Measurements from ENCODE around the gene AHNAK.
A peak's percentile ranks its signal among the peaks of the same experiment; 100 is the strongest.

AHNAK gene

DNA sequence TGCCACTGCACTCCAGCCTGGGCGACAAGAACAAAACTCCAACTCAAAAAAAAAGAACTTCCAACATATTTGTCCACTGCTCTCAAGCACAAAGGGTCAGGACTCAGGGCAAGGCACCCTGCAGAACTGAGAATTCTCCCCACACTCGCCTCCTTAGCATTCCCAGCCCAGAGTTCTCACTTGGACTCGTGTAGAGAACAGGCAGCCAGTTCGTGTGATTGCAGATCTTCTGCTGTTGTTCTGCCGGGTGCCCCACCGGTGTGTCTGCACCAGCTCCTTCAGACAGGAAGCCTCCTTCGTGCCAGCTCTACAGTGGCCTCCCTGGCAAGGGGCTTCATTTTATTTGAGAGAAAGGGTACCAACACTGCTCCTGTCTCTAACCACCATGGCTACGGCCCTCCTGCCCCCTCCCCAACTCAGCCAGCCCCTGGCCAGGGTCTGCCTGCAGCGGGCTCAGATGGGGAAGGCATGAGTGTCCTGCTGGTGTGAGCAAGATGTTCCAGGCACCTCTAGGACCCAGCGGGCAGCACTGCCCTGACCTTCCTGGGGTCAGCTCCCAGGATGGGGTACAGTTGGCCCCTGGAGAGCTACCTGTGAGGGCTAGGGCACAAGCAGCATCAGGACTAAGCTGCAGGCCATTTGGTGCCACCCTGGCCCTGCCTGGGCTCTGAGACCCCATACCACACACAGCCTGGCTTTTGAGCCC is 147.3 kb downstream of the AHNAK start:
- Histone ChIP-seq H3K36me3 (ENCODE audit: control insufficient read depth in 2 of 2, insufficient read depth in 2 of 2, low read length in 2 of 2) (no peaks in the 10 kb centered on the region), H3K9ac (ENCODE audit: low read depth in 1 of 2, low read length in 2 of 2) (peak overlapping the region; percentile 24 to 26), H3K9me3 (ENCODE audit: control insufficient read depth in 2 of 2, low read length in 2 of 2) (no peaks in the 10 kb centered on the region), H3K27ac (ENCODE audit: low read depth in 2 of 2, low read length in 2 of 2) (peak overlapping the region; percentile 62 to 82), H3K4me1 (ENCODE audit: control insufficient read depth in 2 of 2, insufficient read depth in 2 of 2, low read length in 2 of 2) (peaks cover 28 to 30% of the 10 kb centered on the region in 2 donors), H3K27me3 (ENCODE audit: control insufficient read depth in 2 of 2, insufficient read depth in 2 of 2, low read length in 2 of 2) (no peaks in the 10 kb centered on the region), H3K4me3 (ENCODE audit: low read length in 2 of 2) (no peak overlapping the region)

DNA sequence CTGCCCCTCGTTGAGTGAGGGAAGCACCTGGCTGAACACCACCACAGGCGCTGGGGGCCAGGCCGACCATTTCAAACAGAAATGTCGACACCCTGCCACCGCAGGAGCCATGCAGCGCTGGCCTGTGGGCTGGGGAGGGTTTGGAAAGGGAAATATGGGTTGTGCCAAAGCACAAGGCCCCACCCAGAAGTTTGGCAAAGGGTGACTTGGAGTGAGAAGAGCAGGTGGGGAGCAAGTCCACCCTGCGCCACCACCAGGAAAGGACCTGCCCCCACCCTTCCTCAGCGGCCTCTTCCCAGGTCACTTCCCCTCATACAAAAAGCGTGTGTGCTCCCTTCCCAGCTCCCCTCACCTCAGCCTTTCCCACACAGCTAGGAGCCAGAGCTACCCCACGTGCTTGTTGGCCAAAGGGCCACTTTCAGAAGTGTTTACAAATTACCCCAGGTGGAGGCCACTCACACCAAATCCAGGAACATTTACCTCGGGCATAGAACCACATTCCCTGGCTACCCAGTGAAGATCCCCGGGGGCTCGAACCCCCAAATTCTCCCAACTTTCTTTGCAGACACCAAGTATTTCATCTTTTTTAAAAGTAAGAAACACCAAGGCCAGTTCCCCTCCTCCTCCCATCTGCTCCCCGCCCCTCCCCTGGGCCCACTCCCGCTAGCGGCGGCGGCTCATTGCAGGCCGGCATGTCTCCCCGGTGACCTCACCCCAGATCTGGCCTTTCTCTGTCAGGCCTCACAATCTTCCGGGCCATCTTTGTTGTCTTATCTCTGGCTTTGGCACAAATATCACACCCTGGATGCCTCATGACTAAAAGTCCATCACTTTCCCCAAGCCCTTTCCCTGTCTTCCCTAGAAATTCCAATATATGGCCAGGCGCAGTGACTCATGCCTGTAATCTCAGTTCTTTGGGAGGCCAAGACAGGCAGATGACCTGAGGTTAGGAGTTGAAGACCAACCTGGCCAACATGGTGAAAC is 148.3 kb downstream of the AHNAK start:
- no peaks in the 10 kb centered on the region for H3K9me3 ChIP-seq (ENCODE audit: control insufficient read depth in 2 of 2, low read length in 2 of 2)
- H3K27me3 ChIP-seq (ENCODE audit: control insufficient read depth in 2 of 2, insufficient read depth in 2 of 2, low read length in 2 of 2) = no peaks in the 10 kb centered on the region
- H3K36me3 ChIP-seq (ENCODE audit: control insufficient read depth in 2 of 2, insufficient read depth in 2 of 2, low read length in 2 of 2) = no peaks in the 10 kb centered on the region
- no peak overlapping the region for H3K4me3 ChIP-seq (ENCODE audit: low read length in 2 of 2)
- peak overlapping the region; percentile 62 to 82 for H3K27ac ChIP-seq (ENCODE audit: low read depth in 2 of 2, low read length in 2 of 2)
- peaks cover 30 to 33% of the 10 kb centered on the region in 2 donors for H3K4me1 ChIP-seq (ENCODE audit: control insufficient read depth in 2 of 2, insufficient read depth in 2 of 2, low read length in 2 of 2)
- no peak overlapping the region for H3K9ac ChIP-seq (ENCODE audit: low read depth in 1 of 2, low read length in 2 of 2)

DNA sequence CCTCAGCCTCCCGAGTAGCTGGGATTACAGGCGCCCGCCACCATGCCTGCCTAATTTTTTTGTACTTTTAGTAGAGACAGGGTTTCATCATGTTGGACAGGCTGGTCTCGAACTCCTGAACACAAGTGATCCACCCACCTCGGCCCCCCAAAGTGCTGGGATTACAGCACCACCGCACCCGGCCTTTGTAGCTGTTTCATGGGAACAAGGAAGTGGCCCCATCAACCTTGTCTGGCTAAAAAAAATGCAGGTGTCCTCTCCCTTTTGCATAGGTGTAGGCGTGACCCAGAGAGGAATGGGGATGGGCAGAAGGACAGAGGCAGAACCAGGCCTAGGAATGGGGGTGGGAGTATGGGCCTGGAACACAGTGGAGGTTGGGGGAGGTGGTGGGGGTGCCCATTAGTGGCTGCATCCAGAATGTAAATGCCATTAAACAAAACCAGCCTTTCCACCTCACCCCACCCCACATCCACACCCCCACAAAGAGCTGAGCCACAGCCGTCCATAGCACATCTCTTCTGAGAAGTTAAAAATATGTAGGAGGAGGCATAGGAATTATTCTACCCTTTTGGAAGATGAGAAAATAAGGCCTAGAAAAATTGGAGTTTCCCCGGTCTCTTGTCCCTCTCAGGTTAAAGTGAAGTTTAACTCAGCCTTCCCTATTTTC is 150.6 kb downstream of the AHNAK start:
- no peaks in the 10 kb centered on the region for H3K27me3 ChIP-seq (ENCODE audit: control insufficient read depth in 2 of 2, insufficient read depth in 2 of 2, low read length in 2 of 2)
- no peaks in the 10 kb centered on the region for H3K9me3 ChIP-seq (ENCODE audit: control insufficient read depth in 2 of 2, low read length in 2 of 2)
- no peak overlapping the region for H3K27ac ChIP-seq (ENCODE audit: low read depth in 2 of 2, low read length in 2 of 2)

GRCh38 chr11:62394825-62395538 is 151.6 kb downstream of the AHNAK start:
- no peaks in the 10 kb centered on the region for H3K27me3 ChIP-seq (ENCODE audit: control insufficient read depth in 2 of 2, insufficient read depth in 2 of 2, low read length in 2 of 2)
- peak overlapping the region in 1 of 2 donors; percentile 13 for H3K9ac ChIP-seq (ENCODE audit: low read depth in 1 of 2, low read length in 2 of 2)
- no peaks in the 10 kb centered on the region for H3K36me3 ChIP-seq (ENCODE audit: control insufficient read depth in 2 of 2, insufficient read depth in 2 of 2, low read length in 2 of 2)
- H3K27ac ChIP-seq (ENCODE audit: low read depth in 2 of 2, low read length in 2 of 2) = peak overlapping the region; percentile 12 to 15
- H3K4me1 ChIP-seq (ENCODE audit: control insufficient read depth in 2 of 2, insufficient read depth in 2 of 2, low read length in 2 of 2) = peaks cover 7 to 20% of the 10 kb centered on the region in 2 donors
- H3K4me3 ChIP-seq (ENCODE audit: low read length in 2 of 2) = peak overlapping the region in 1 of 2 donors; percentile 38
- H3K9me3 ChIP-seq (ENCODE audit: control insufficient read depth in 2 of 2, low read length in 2 of 2) = no peaks in the 10 kb centered on the region

More for the DNA sequence above, 150.6 kb downstream of the AHNAK start:
- H3K36me3 ChIP-seq (ENCODE audit: control insufficient read depth in 2 of 2, insufficient read depth in 2 of 2, low read length in 2 of 2) = no peaks in the 10 kb centered on the region
- H3K4me1 ChIP-seq (ENCODE audit: control insufficient read depth in 2 of 2, insufficient read depth in 2 of 2, low read length in 2 of 2) = peaks cover 14 to 28% of the 10 kb centered on the region in 2 donors
- H3K9ac ChIP-seq (ENCODE audit: low read depth in 1 of 2, low read length in 2 of 2) = no peak overlapping the region
- H3K4me3 ChIP-seq (ENCODE audit: low read length in 2 of 2) = no peak overlapping the region

- Histone ChIP-seq H3K4me1 (ENCODE audit: control insufficient read depth in 2 of 2, insufficient read depth in 2 of 2, low read length in 2 of 2) (peaks cover 0 to 14% of the 10 kb centered on the region in 2 donors), H3K36me3 (ENCODE audit: control insufficient read depth in 2 of 2, insufficient read depth in 2 of 2, low read length in 2 of 2) (no peaks in the 10 kb centered on the region), H3K9me3 (ENCODE audit: control insufficient read depth in 2 of 2, low read length in 2 of 2) (no peaks in the 10 kb centered on the region), H3K27me3 (ENCODE audit: control insufficient read depth in 2 of 2, insufficient read depth in 2 of 2, low read length in 2 of 2) (no peaks in the 10 kb centered on the region), H3K9ac (ENCODE audit: low read depth in 1 of 2, low read length in 2 of 2) (no peak overlapping the region), H3K4me3 (ENCODE audit: low read length in 2 of 2) (no peak overlapping the region), H3K27ac (ENCODE audit: low read depth in 2 of 2, low read length in 2 of 2) (no peak overlapping the region)
Observed at GRCh38 chr11:62393735-62394134, 152.9 kb downstream of the AHNAK start.

DNA sequence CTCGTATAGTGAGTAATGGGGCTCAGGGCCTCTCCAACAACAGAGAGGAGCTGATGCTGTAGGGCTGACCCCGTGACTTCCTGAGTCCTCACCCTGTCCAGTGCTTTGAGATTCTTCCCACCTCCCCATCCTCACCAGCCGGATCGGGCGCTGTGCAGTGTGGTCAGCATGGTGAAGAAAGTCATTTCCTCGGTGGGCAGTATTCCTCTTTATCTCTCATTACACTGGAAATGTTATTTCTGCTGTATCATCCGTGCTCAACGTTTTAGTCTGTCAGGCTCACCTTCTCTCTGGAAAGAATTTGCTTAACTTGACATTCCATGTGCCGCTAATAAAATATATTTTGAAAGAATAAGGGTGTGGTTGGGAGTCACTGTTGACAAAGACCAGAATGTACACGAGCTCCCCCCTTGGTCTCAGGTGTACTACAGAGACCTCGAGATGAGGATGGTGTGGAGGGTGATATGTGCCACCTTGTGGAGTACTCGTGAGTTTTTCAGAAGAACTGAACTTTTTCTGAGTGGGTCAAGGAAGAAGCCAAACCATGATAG is 153.5 kb downstream of the AHNAK start:
- Histone ChIP-seq H3K9ac (ENCODE audit: low read depth in 1 of 2, low read length in 2 of 2) (no peak overlapping the region), H3K4me1 (ENCODE audit: control insufficient read depth in 2 of 2, insufficient read depth in 2 of 2, low read length in 2 of 2) (peaks cover 0 to 14% of the 10 kb centered on the region in 2 donors), H3K27ac (ENCODE audit: low read depth in 2 of 2, low read length in 2 of 2) (no peak overlapping the region), H3K9me3 (ENCODE audit: control insufficient read depth in 2 of 2, low read length in 2 of 2) (no peaks in the 10 kb centered on the region), H3K27me3 (ENCODE audit: control insufficient read depth in 2 of 2, insufficient read depth in 2 of 2, low read length in 2 of 2) (no peaks in the 10 kb centered on the region), H3K4me3 (ENCODE audit: low read length in 2 of 2) (no peak overlapping the region), H3K36me3 (ENCODE audit: control insufficient read depth in 2 of 2, insufficient read depth in 2 of 2, low read length in 2 of 2) (no peaks in the 10 kb centered on the region)

DNA sequence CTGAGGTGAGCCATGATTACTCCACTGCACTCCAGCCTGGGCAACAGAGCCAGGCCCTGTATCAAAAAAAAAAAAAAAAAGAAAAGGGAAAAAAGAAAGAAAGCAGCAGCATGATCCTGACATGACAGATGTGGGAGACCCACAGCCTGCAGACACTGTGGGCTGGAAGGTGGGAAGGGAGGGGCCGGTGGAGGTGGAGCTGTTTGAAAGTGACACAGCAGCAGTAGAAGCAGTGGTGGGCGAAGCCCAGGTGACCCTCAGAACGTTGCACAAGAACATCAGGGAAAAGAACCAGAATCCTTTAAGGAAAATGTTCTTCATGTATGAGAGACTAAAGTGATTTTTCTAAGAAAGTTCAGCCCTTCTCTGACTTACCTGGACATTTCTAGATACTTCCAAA is 154.1 kb downstream of the AHNAK start:
- H3K27ac ChIP-seq (ENCODE audit: low read depth in 2 of 2, low read length in 2 of 2) = no peak overlapping the region
- H3K9me3 ChIP-seq (ENCODE audit: control insufficient read depth in 2 of 2, low read length in 2 of 2) = no peaks in the 10 kb centered on the region
- H3K9ac ChIP-seq (ENCODE audit: low read depth in 1 of 2, low read length in 2 of 2) = no peak overlapping the region
- H3K4me3 ChIP-seq (ENCODE audit: low read length in 2 of 2) = no peak overlapping the region
- H3K27me3 ChIP-seq (ENCODE audit: control insufficient read depth in 2 of 2, insufficient read depth in 2 of 2, low read length in 2 of 2) = no peaks in the 10 kb centered on the region
- no peaks in the 10 kb centered on the region for H3K36me3 ChIP-seq (ENCODE audit: control insufficient read depth in 2 of 2, insufficient read depth in 2 of 2, low read length in 2 of 2)
- H3K4me1 ChIP-seq (ENCODE audit: control insufficient read depth in 2 of 2, insufficient read depth in 2 of 2, low read length in 2 of 2) = peaks cover 0 to 14% of the 10 kb centered on the region in 2 donors

DNA sequence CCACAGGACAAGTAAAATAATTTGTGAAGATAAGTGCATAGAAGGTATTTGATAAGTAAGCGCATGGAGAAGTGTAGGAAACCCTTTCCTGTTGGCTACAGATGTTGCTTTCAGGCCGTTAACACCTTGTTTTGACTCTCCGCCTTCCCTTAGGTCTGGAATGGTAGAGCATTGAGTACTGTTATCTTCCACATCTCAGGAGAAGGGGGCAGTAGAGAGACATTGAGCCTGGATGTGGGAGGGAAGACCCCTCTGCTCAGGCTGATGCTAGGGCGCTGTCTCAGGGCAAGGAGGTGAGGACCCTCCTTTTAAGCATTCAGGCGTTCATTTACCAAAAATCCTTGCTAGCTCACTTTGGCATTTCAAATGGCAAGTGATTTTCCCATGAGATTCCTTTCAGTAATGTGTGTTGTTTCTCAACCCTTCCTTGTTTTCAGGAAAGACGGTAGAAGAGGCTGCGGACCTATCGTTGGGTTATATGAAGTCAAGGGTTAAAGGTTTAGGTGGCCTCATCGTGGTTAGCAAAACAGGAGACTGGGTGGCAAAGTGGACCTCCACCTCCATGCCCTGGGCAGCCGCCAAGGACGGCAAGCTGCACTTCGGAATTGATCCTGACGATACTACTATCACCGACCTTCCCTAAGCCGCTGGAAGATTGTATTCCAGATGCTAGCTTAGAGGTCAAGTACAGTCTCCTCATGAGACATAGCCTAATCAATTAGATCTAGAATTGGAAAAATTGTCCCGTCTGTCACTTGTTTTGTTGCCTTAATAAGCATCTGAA is 154.8 kb downstream of the AHNAK start:
- no peaks in the 10 kb centered on the region for H3K27me3 ChIP-seq (ENCODE audit: control insufficient read depth in 2 of 2, insufficient read depth in 2 of 2, low read length in 2 of 2)
- no peak overlapping the region for H3K27ac ChIP-seq (ENCODE audit: low read depth in 2 of 2, low read length in 2 of 2)
- no peaks in the 10 kb centered on the region for H3K9me3 ChIP-seq (ENCODE audit: control insufficient read depth in 2 of 2, low read length in 2 of 2)
- no peaks in the 10 kb centered on the region for H3K36me3 ChIP-seq (ENCODE audit: control insufficient read depth in 2 of 2, insufficient read depth in 2 of 2, low read length in 2 of 2)
- no peak overlapping the region for H3K9ac ChIP-seq (ENCODE audit: low read depth in 1 of 2, low read length in 2 of 2)
- no peak overlapping the region for H3K4me3 ChIP-seq (ENCODE audit: low read length in 2 of 2)
- H3K4me1 ChIP-seq (ENCODE audit: control insufficient read depth in 2 of 2, insufficient read depth in 2 of 2, low read length in 2 of 2) = peaks cover 0 to 14% of the 10 kb centered on the region in 2 donors

DNA sequence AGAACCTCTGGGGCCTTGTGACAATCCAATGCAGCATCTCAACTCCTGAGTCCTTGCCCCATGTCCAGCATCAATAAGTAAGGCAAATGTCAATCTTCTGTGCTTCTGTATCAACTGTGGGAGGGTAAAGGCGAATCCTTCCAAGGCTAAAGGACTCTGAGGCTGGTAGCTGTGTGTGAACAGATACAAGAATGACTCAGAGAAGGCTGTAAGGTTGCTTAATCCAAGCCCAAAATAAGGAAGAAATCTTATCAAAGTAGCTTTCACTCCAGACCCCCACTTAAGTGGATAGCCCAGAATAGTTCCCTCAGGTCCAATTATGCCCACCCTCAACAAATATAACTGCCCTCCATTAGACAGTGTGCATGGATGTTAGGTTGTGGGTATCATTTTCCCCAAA is 155.9 kb downstream of the AHNAK start:
- H3K36me3 ChIP-seq (ENCODE audit: control insufficient read depth in 2 of 2, insufficient read depth in 2 of 2, low read length in 2 of 2) = no peaks in the 10 kb centered on the region
- H3K27ac ChIP-seq (ENCODE audit: low read depth in 2 of 2, low read length in 2 of 2) = no peak overlapping the region
- peaks cover 0 to 14% of the 10 kb centered on the region in 2 donors for H3K4me1 ChIP-seq (ENCODE audit: control insufficient read depth in 2 of 2, insufficient read depth in 2 of 2, low read length in 2 of 2)
- no peaks in the 10 kb centered on the region for H3K27me3 ChIP-seq (ENCODE audit: control insufficient read depth in 2 of 2, insufficient read depth in 2 of 2, low read length in 2 of 2)
- H3K9me3 ChIP-seq (ENCODE audit: control insufficient read depth in 2 of 2, low read length in 2 of 2) = no peaks in the 10 kb centered on the region
- H3K4me3 ChIP-seq (ENCODE audit: low read length in 2 of 2) = no peak overlapping the region
- H3K9ac ChIP-seq (ENCODE audit: low read depth in 1 of 2, low read length in 2 of 2) = no peak overlapping the region

All from mucosa of rectum (tissue), 2 donors.